ENCODE measurements around the gene TWIST2.

The TWIST2 gene

GRCh38 chr2:238843476-238843875 is 4.4 kb upstream of the TWIST2 start:
- in situ Hi-C loops (cut with MboI; ENCODE audit: low pct_unique_long_range_greater_than_20kb, low sequenced_read_pairs, unreplicated experiment) = no loop called here

GRCh38 chr2:238845583-238846377 is 2.1 kb upstream of the TWIST2 start:
- TF ChIP-seq CTCF (IDR thresholded peaks at IDR 0.05; ENCODE audit: extremely low read depth, insufficient read depth, missing control alignments) = no peak
- no peak for DNase-seq (ENCODE audit: low spot score)
- in situ Hi-C loops (cut with MboI; ENCODE audit: low pct_unique_long_range_greater_than_20kb, low sequenced_read_pairs, unreplicated experiment) = no loop called here

More at GRCh38 chr2:238843476-238843875, 4.4 kb upstream of the TWIST2 start:
- TF ChIP-seq CTCF (IDR thresholded peaks at IDR 0.05; ENCODE audit: extremely low read depth, insufficient read depth, missing control alignments) = no peak
- DNase-seq (ENCODE audit: low spot score) = no peak

- in situ Hi-C loops (cut with MboI; ENCODE audit: low pct_unique_long_range_greater_than_20kb, low sequenced_read_pairs, unreplicated experiment) = no loop called here
- TF ChIP-seq CTCF (IDR thresholded peaks at IDR 0.05; ENCODE audit: extremely low read depth, insufficient read depth, missing control alignments) = no peak
- no peak for DNase-seq (ENCODE audit: low spot score)
These were observed 1.6 kb upstream of the TWIST2 start for GRCh38 chr2:238846378-238846627.

DNA sequence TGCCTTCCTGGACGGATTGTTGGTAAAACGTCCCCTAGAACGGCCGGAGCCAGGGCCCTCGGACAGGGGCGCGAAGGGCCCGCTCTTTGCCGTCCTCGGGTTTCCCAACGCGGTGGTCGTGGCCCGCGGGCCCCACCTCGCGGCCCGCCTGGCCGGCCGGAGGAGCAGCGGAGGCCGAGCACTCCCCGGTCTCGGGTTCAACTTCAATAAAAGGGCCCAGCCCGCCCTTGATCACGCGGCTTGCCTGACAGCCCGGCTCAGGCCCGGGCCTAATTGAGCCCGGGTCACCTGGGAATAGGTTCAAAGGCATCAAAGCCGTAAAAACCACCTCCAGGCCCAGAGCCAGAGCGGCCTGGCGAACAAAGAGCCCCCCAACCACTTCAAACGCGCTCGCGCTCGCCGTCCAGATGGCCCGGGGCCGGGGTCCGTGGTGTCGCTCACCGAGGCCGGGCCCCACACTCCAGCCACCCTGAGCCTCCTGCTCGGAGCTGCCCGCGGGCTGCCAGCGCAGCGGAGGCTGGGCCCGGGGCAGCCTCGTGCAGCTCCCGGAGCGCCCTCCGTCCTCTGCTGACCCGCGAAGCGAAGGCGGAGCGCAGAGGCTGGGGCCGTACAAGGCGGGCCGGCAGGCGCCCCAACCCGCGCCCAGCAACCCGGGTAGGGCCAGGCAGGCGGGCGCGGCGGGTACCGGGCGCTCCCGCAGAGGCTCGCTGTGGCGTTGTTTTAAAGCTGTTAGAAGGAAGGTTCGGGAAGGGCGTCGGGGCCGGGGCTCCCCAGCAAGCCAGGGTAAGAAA is 1.1 kb upstream of the TWIST2 start:
- DNase-seq (ENCODE audit: low spot score) = no peak
- in situ Hi-C loops (cut with MboI; ENCODE audit: low pct_unique_long_range_greater_than_20kb, low sequenced_read_pairs, unreplicated experiment) = no loop called here
- TF ChIP-seq CTCF (IDR thresholded peaks at IDR 0.05; ENCODE audit: extremely low read depth, insufficient read depth, missing control alignments) = no peak

GRCh38 chr2:238847419-238847801 is 475 bp upstream of the TWIST2 start:
- TF ChIP-seq CTCF (IDR thresholded peaks at IDR 0.05; ENCODE audit: extremely low read depth, insufficient read depth, missing control alignments) = no peak
- in situ Hi-C loops (cut with MboI; ENCODE audit: low pct_unique_long_range_greater_than_20kb, low sequenced_read_pairs, unreplicated experiment) = no loop called here
- DNase-seq (ENCODE audit: low spot score) = no peak

DNA sequence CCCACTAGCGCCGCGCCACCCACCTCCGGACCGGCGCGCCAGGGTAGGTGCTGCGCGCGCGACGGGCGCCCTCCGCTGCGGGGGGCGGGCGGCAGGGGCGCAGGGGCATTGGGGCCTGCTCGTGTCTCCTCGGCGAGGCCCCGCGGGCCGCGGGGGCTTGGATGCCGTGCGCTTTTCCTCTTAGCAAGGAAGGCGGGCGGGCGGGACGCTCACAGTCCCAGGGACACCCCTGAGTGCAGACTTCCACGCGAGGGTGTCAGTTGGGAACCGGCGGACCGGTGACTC is 748 bp downstream of the TWIST2 start:
- no peak for TF ChIP-seq CTCF (IDR thresholded peaks at IDR 0.05; ENCODE audit: extremely low read depth, insufficient read depth, missing control alignments)
- no peak for DNase-seq (ENCODE audit: low spot score)
- in situ Hi-C loops (cut with MboI; ENCODE audit: low pct_unique_long_range_greater_than_20kb, low sequenced_read_pairs, unreplicated experiment) = no loop called here
